Fibroblast of lung (primary cell): ENCODE measurements around the gene DZIP1L. TPM values are rescaled to one million over a fixed set of nuclear protein-coding genes. Genes with fewer than 3 reads are reported as not detected.

Source experiments
- DNase-seq, 2 donors: peaks; one replicate each; pipeline versions ENCODE4 v3.0.0 to v3.0.0-alpha.2; 2010; ENCODE audit warnings: low read depth in 2 of 2
- H2AFZ ChIP-seq: 2 replicates; pipeline ENCODE4 v1.5.1; 2012; ENCODE audit warnings: low read length, control low read depth, inconsistent platforms
- H3K27ac ChIP-seq: 2 replicates; pipeline ENCODE4 v1.5.1; 2011; ENCODE audit warnings: low read length, control low read depth; ENCODE audit not compliant: insufficient read depth
- H3K27me3 ChIP-seq: 2 replicates; pipeline ENCODE4 v1.5.1; 2011; ENCODE audit warnings: mild to moderate bottlenecking, low read length; ENCODE audit not compliant: control insufficient read depth, insufficient read depth
- H3K36me3 ChIP-seq: 2 replicates; pipeline ENCODE4 v1.5.1; 2011; ENCODE audit warnings: low read length; ENCODE audit not compliant: control insufficient read depth, insufficient read depth
- H3K4me1 ChIP-seq: 2 replicates; pipeline ENCODE4 v1.5.1; 2011; ENCODE audit warnings: low read length; ENCODE audit not compliant: control insufficient read depth, insufficient read depth; ENCODE audit errors: extremely low read depth
- H3K4me2 ChIP-seq: 2 replicates; pipeline ENCODE4 v1.5.1; 2011; ENCODE audit warnings: low read length, control low read depth; ENCODE audit not compliant: insufficient read depth; ENCODE audit errors: extremely low read depth
- H3K4me3 ChIP-seq, 4 experiments: fragments of 200-600 bp in 1 of 4; sonication (generic) in 1 of 4; replicated peaks in 1 of 4; 2 replicates each; pipeline ENCODE4 v1.5.1; 2011 to 2016; ENCODE audit warnings: low read length in 4 of 4, low read depth in 3 of 4, mild to moderate bottlenecking in 3 of 4, control low read depth in 2 of 4, inconsistent platforms in 1 of 4, mixed read lengths in 1 of 4; ENCODE audit not compliant: insufficient read depth in 1 of 4; ENCODE audit errors: control extremely low read depth in 1 of 4
- H3K79me2 ChIP-seq: 2 replicates; pipeline ENCODE4 v1.5.1; 2012; ENCODE audit warnings: mild to moderate bottlenecking, low read length, inconsistent platforms; ENCODE audit not compliant: control insufficient read depth, insufficient read depth
- H3K9ac ChIP-seq: 2 replicates; pipeline ENCODE4 v1.5.1; 2011; ENCODE audit warnings: mild to moderate bottlenecking, low read length, control low read depth; ENCODE audit not compliant: insufficient read depth
- H3K9me3 ChIP-seq: 2 replicates; pipeline ENCODE4 v1.5.1; 2012; ENCODE audit warnings: low read depth, low read length; ENCODE audit not compliant: control insufficient read depth, insufficient read depth
- H4K20me1 ChIP-seq: 2 replicates; pipeline ENCODE4 v1.5.1; 2011; ENCODE audit warnings: low read length; ENCODE audit not compliant: control insufficient read depth, insufficient read depth; ENCODE audit errors: extremely low read depth
- CTCF ChIP-seq, 2 donors: IDR thresholded peaks in 1 of 2; conservative IDR thresholded peaks in 1 of 2; 1 replicate in 1 of 2; 2 replicates in 1 of 2; pipeline ENCODE4 v1.5.1; 2011 to 2012; ENCODE audit warnings: low read length in 2 of 2, control low read depth in 1 of 2, inconsistent platforms in 1 of 2, low read depth in 1 of 2, mild to moderate bottlenecking in 1 of 2
- EZH2 ChIP-seq: IDR thresholded peaks from 2 replicates; pipeline ENCODE4 v1.5.1; 2012; ENCODE audit warnings: low read length, control low read depth, mild to moderate bottlenecking; ENCODE audit errors: missing control alignments
- polyA plus RNA-seq, 2 donors: library from polyadenylated mRNA; depleted of rRNA in 1 of 2; stranded (reverse) in 1 of 2; unstranded in 1 of 2; fragments of >200 nt; gene quantifications; 2 replicates each; pipeline ENCODE4 v1.2.1, GENCODE V29; 2011 to 2012; ENCODE audit warnings: missing spikeins in 1 of 2
- total RNA-seq: library from RNA; depleted of rRNA; stranded (reverse); fragments of >200 nt; gene quantifications from 2 replicates; pipeline ENCODE4 v1.2.1, GENCODE V29; 2014

DZIP1L gene
- total and polyA plus RNA-seq, 2 donors (not counting 1 experiment from before 2014, with no cell fraction given) = 8.9 to 22.6 TPM

- Histone ChIP-seq H3K27ac (peak overlapping the region; percentile 51), H3K4me3 (no peak overlapping the region), H3K27me3 (no peaks in the 10 kb centered on the region), H3K9me3 (no peaks in the 10 kb centered on the region), H3K4me2 (peak overlapping the region; percentile 58), H3K79me2 (no peaks in the 10 kb centered on the region), H4K20me1 (no peaks in the 10 kb centered on the region), H3K9ac (no peak overlapping the region), H3K4me1 (peaks cover 18% of the 10 kb centered on the region), H3K36me3 (no peaks in the 10 kb centered on the region), H2AFZ (no peak overlapping the region)
- peak; percentile 59 to 84 for DNase-seq
- TF ChIP-seq CTCF (conservative IDR thresholded peaks at IDR 0.05 in 1 of 2, IDR thresholded peaks at IDR 0.05 in 1 of 2; ENCODE audit: low read depth in 1 of 2, low read length in 2 of 2) = no peak
- no peak for TF ChIP-seq EZH2
Observed at GRCh38 chr3:138042043-138042442, 73.4 kb downstream of the DZIP1L start.

DNA sequence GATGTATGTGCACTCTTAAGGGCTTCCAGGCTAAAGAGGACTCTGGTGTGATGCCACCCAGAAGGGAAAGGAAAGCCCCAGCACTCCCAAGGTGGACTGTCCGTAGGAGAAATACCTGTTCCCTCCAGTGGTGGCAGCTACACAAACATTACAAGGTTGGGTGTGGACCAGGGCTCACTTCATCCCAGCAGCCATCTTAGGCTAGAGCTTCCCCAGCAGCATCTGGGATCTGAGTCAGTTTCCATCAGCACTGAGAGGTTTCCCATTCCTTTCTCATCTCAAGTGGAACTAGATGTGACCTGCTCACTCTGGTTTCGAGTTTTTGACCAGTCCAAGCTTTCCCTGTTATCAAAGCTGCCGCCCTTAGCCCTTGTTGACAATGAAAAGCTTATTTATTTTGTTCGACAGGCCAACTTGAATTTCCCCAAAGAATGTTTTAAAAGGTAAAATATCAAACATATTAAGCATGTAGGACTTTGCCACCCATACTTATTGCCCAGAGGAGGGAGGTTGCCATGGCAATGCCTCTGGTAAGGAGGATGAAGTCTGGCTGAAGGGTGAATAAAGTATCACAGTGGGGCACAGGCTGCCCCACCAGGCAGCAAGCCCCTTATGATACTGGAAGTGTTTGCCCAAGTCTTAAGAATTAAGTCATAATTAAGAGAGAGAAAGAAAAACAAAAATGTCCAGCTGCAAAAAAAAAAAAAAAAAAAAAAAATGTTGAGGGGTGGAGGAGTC lies 76.5 kb downstream of the DZIP1L start:
- H3K79me2 ChIP-seq = no peaks in the 10 kb centered on the region
- H3K4me3 ChIP-seq = no peak overlapping the region
- DNase-seq = no peak
- no peaks in the 10 kb centered on the region for H3K36me3 ChIP-seq
- no peak overlapping the region for H3K27ac ChIP-seq
- H3K9ac ChIP-seq = no peak overlapping the region
- H3K9me3 ChIP-seq = no peaks in the 10 kb centered on the region
- H2AFZ ChIP-seq = no peak overlapping the region
- H4K20me1 ChIP-seq = no peaks in the 10 kb centered on the region
- H3K4me1 ChIP-seq = peaks cover 12% of the 10 kb centered on the region
- H3K4me2 ChIP-seq = no peak overlapping the region
- H3K27me3 ChIP-seq = no peaks in the 10 kb centered on the region
- TF ChIP-seq CTCF (conservative IDR thresholded peaks at IDR 0.05 in 1 of 2, IDR thresholded peaks at IDR 0.05 in 1 of 2; ENCODE audit: low read depth in 1 of 2, low read length in 2 of 2) (no peak), EZH2 (no peak)

DNA sequence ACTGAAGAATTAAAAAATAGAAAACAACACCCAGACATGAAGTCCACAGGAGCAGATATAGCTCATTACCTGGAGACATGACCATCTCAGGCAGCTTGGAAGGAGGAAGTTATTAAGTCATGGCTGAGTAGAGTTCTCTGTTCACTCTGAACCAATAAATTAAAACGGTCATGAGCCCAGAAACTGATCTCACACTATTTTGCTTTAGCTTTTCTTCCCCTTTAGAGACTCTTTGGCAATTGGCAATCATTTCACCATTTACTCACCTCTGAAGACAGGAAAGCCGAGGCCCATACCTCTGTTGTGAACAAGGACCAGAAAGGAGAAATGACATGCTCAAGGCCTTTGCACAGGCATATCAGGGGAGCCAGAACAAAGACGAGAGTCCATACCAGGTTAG lies 78.8 kb downstream of the DZIP1L start:
- H3K9me3 ChIP-seq = no peaks in the 10 kb centered on the region
- H3K4me3 ChIP-seq = no peak overlapping the region
- no peak overlapping the region for H3K4me2 ChIP-seq
- H3K4me1 ChIP-seq = no peaks in the 10 kb centered on the region
- no peak overlapping the region for H2AFZ ChIP-seq
- H3K9ac ChIP-seq = no peak overlapping the region
- no peak for TF ChIP-seq CTCF (conservative IDR thresholded peaks at IDR 0.05 in 1 of 2, IDR thresholded peaks at IDR 0.05 in 1 of 2; ENCODE audit: low read depth in 1 of 2, low read length in 2 of 2)
- no peak for TF ChIP-seq EZH2
- no peaks in the 10 kb centered on the region for H3K36me3 ChIP-seq
- no peaks in the 10 kb centered on the region for H4K20me1 ChIP-seq
- no peaks in the 10 kb centered on the region for H3K27me3 ChIP-seq
- no peaks in the 10 kb centered on the region for H3K79me2 ChIP-seq
- no peak overlapping the region for H3K27ac ChIP-seq
- DNase-seq = no peak
